ENCODE results near the gene MYOF. TPM values are rescaled to one million over a fixed set of nuclear protein-coding genes. Genes with fewer than 3 reads are reported as not detected.

MYOF gene
- total RNA-seq, 4 donors from 2014 or later, result 39.6 to 70.4 (median 59.2) TPM

- Histone ChIP-seq H3K36me3 (no peaks in the 10 kb centered on the region), H3K4me1 (peaks cover 3 to 85% (median 33%) of the 10 kb centered on the region in 4 donors), H3K27me3 (no peaks in the 10 kb centered on the region), H3K27ac (peak overlapping the region; percentile 92 to 98 (median 98)), H3K9me3 (no peaks in the 10 kb centered on the region), H3K4me3 (peak overlapping the region in 2 of 4 donors; percentile 15 to 28)
- 12 to 14% methylated on average over 17 to 18 of the region's 18 CpGs for WGBS, 2 donors
- DNase-seq (ENCODE audit: low spot score in 2 of 2), result peak; percentile 64 to 83
- TF ChIP-seq, protein P1, sequence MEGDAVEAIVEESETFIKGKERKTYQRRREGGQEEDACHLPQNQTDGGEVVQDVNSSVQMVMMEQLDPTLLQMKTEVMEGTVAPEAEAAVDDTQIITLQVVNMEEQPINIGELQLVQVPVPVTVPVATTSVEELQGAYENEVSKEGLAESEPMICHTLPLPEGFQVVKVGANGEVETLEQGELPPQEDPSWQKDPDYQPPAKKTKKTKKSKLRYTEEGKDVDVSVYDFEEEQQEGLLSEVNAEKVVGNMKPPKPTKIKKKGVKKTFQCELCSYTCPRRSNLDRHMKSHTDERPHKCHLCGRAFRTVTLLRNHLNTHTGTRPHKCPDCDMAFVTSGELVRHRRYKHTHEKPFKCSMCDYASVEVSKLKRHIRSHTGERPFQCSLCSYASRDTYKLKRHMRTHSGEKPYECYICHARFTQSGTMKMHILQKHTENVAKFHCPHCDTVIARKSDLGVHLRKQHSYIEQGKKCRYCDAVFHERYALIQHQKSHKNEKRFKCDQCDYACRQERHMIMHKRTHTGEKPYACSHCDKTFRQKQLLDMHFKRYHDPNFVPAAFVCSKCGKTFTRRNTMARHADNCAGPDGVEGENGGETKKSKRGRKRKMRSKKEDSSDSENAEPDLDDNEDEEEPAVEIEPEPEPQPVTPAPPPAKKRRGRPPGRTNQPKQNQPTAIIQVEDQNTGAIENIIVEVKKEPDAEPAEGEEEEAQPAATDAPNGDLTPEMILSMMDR (IDR thresholded peaks at IDR 0.05), result no peak
- TF ChIP-seq POLR2A (IDR thresholded peaks at IDR 0.05) (peak; percentile 29 to 59), EP300 (IDR thresholded peaks at IDR 0.05) (peak; percentile 95 to 97)
These were observed 44.8 kb downstream of the MYOF start for GRCh38 chr10:93437086-93437945.

DNA sequence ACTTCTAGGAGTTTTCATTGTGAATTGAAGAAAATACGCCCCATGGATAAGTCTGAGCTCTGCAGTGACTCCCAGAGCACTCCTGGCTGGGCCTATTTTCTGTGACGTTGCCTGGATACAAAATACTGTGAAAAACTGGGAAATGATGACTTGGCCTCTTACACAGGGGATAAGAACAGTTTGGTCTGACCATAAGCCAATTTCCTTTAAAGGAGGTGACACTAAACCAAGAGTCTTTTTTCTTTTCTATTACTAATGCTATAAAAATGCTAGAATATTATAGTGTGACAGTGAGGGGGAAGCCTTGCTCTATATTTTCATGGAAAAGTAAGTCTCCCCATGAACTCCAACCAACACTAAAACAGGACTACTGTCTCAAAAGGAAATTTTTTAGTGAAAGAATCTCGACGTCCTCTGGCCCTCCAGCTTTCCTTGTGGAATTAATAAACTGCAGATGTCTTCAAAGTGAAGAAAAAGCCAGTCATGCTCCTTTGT, 45.5 kb downstream of the MYOF start:
- DNase-seq (ENCODE audit: low spot score in 2 of 2), result peak; percentile 57 to 69
- TF ChIP-seq EP300 (IDR thresholded peaks at IDR 0.05), result peak in 1 of 2 donors; percentile 17
- no peak for TF ChIP-seq POLR2A (IDR thresholded peaks at IDR 0.05)
- TF ChIP-seq, protein P1 (IDR thresholded peaks at IDR 0.05), result no peak
- H3K9me3 ChIP-seq, result no peaks in the 10 kb centered on the region
- H3K4me3 ChIP-seq, result peak overlapping the region in 1 of 4 donors; percentile 28
- peaks cover 3 to 85% (median 33%) of the 10 kb centered on the region in 4 donors for H3K4me1 ChIP-seq
- no peaks in the 10 kb centered on the region for H3K27me3 ChIP-seq
- WGBS, 2 donors, result 8 to 27% methylated on average over 4 of the region's 4 CpGs
- peak overlapping the region; percentile 92 to 98 (median 98) for H3K27ac ChIP-seq
- no peaks in the 10 kb centered on the region for H3K36me3 ChIP-seq

DNA sequence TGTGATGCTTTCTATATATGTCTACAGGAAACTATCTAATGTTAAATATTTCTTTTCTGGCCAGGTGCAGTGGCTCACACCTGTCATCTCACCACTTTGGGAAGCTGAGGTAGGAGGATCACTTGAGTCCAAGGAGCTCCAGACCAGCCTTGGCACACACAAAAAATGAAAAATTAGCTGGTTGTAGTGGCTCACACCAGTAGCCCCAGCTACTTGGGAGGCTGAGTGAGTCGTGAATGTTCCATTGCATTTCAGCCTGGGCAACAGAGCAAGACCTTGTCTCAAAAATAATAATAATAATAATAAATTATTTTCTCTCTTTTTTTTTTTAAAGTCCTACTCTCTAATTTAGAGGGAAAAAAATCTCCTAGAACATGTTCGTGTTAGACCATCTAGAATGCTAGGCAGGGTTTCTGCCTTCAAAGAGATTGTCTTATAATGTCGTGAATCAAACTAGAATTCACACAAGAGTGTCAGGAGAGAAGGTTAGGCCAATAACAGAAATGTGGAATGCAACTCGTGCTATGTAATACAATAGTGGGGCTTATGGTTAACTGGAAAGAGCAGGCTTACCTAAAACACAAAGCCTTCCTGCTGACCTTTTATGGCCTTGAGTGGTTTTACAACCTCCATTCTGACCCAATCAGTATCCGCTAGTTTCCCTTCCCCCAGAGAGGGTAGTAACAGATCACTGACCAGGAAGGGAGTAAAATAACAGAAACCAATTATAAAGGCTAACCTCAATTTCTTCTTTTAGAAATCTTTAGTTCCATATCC, 46.3 kb downstream of the MYOF start:
- Histone ChIP-seq H3K27me3 (no peaks in the 10 kb centered on the region), H3K4me3 (no peak overlapping the region), H3K27ac (peak overlapping the region; percentile 92 to 98 (median 98)), H3K36me3 (no peaks in the 10 kb centered on the region), H3K9me3 (no peaks in the 10 kb centered on the region), H3K4me1 (peaks cover 3 to 77% (median 33%) of the 10 kb centered on the region in 4 donors)
- DNase-seq (ENCODE audit: low spot score in 2 of 2), result no peak
- 45% methylated on average over 5 of the region's 5 CpGs for whole genome bisulfite sequencing, 2 donors
- TF ChIP-seq EP300 (IDR thresholded peaks at IDR 0.05), result no peak
- TF ChIP-seq, protein P1 (IDR thresholded peaks at IDR 0.05), result no peak
- TF ChIP-seq POLR2A (IDR thresholded peaks at IDR 0.05), result no peak

- DNase-seq (ENCODE audit: low spot score in 2 of 2), result no peak
- 65 to 67% methylated on average over 6 of the region's 6 CpGs for WGBS, 2 donors
- Histone ChIP-seq H3K27ac (peak overlapping the region; percentile 92 to 98 (median 98)), H3K4me3 (no peak overlapping the region), H3K9me3 (no peaks in the 10 kb centered on the region), H3K27me3 (no peaks in the 10 kb centered on the region), H3K36me3 (no peaks in the 10 kb centered on the region), H3K4me1 (peaks cover 3 to 69% (median 33%) of the 10 kb centered on the region in 4 donors)
- TF ChIP-seq POLR2A (IDR thresholded peaks at IDR 0.05) (no peak), EP300 (IDR thresholded peaks at IDR 0.05) (peak in 1 of 2 donors; percentile 63)
These were observed 47.1 kb downstream of the MYOF start for GRCh38 chr10:93434991-93435491.

GRCh38 chr10:93431361-93431760, 50.8 kb downstream of the MYOF start:
- Histone ChIP-seq H3K4me1 (peaks cover 3 to 51% (median 17%) of the 10 kb centered on the region in 4 donors), H3K36me3 (peaks cover 0 to 12% (median 0%) of the 10 kb centered on the region in 3 donors), H3K4me3 (no peak overlapping the region), H3K9me3 (no peaks in the 10 kb centered on the region), H3K27ac (peak overlapping the region in 2 of 4 donors; percentile 15 to 37), H3K27me3 (no peaks in the 10 kb centered on the region)
- no peak for TF ChIP-seq EP300 (IDR thresholded peaks at IDR 0.05)
- TF ChIP-seq POLR2A (IDR thresholded peaks at IDR 0.05), result no peak
- TF ChIP-seq, protein P1 (IDR thresholded peaks at IDR 0.05), result no peak
- DNase-seq (ENCODE audit: low spot score in 2 of 2), result no peak
- 89 to 94% methylated on average over 4 of the region's 4 CpGs for WGBS, 2 donors
